ENCODE data around the gene NCSTN. TPM values are rescaled to one million over a fixed set of nuclear protein-coding genes. Genes with fewer than 3 reads are reported as not detected.

The NCSTN gene
- total RNA-seq, 1 donor from 2014 or later = 50.6 TPM

DNA sequence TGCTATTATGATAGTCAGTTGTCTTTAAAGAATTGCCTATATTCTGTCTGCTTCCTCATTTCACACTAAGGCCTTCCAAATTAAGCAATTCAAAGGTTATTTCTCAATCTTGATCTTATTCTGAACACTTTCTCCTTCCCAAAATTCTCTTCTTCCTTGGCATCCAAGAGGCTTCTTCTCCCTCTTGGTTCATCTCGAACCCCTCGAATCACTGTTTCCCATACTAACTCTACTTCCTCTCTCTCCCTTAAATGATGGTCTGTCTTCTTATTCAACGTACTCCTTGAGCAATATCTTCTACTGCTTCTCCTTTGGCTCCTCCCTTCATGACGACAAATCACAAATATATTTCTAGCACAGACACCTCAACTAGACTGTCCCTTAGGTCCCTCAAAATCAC, 4.6 kb upstream of the NCSTN start:
- H3K27me3 ChIP-seq = no peaks in the 10 kb centered on the region
- H3K36me3 ChIP-seq = peaks cover 0 to 59% of the 10 kb centered on the region in 2 donors
- no peaks in the 10 kb centered on the region for H3K9me3 ChIP-seq
- no peak for TF ChIP-seq POLR2A (IDR thresholded peaks at IDR 0.05)
- TF ChIP-seq POLR2AphosphoS5 (IDR thresholded peaks at IDR 0.05; ENCODE audit: insufficient read depth in 1 of 2, low read depth in 1 of 2) = no peak
- TF ChIP-seq, protein P1, sequence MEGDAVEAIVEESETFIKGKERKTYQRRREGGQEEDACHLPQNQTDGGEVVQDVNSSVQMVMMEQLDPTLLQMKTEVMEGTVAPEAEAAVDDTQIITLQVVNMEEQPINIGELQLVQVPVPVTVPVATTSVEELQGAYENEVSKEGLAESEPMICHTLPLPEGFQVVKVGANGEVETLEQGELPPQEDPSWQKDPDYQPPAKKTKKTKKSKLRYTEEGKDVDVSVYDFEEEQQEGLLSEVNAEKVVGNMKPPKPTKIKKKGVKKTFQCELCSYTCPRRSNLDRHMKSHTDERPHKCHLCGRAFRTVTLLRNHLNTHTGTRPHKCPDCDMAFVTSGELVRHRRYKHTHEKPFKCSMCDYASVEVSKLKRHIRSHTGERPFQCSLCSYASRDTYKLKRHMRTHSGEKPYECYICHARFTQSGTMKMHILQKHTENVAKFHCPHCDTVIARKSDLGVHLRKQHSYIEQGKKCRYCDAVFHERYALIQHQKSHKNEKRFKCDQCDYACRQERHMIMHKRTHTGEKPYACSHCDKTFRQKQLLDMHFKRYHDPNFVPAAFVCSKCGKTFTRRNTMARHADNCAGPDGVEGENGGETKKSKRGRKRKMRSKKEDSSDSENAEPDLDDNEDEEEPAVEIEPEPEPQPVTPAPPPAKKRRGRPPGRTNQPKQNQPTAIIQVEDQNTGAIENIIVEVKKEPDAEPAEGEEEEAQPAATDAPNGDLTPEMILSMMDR (IDR thresholded peaks at IDR 0.05) = no peak
- intact Hi-C loops (cut with DNase I) = no loop called here
- no peak overlapping the region for H3K4me3 ChIP-seq
- H3K4me1 ChIP-seq = peaks cover 32% of the 10 kb centered on the region
- DNase-seq (ENCODE audit: extremely low spot score in 2 of 2) = no peak
- H3K27ac ChIP-seq = no peak overlapping the region

DNA sequence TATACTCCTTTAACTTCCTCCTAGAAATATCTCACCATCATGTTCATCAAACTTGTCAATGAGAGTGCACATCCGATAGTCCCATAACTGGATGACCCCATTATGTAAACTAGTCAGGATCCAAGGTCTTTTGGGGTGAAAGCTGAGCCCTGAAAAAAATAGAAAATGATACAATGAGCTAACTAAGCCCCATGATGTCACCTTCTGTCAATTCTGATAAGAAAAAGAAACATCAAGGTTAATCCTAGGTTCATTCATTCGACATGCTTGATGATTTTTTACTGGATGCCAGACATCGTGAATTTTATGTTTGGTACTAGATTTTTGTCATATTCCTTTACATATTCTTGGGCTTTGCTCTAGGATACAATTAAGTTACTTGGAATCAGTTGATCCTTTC, 3.0 kb upstream of the NCSTN start:
- DNase-seq (ENCODE audit: extremely low spot score in 2 of 2) = no peak
- Histone ChIP-seq H3K4me1 (peaks cover 46% of the 10 kb centered on the region), H3K4me3 (no peak overlapping the region), H3K27me3 (no peaks in the 10 kb centered on the region), H3K27ac (no peak overlapping the region), H3K36me3 (peaks cover 0 to 47% of the 10 kb centered on the region in 2 donors), H3K9me3 (no peaks in the 10 kb centered on the region)
- intact Hi-C loops (cut with DNase I) = no loop called here
- TF ChIP-seq POLR2A (IDR thresholded peaks at IDR 0.05) (no peak), POLR2AphosphoS5 (IDR thresholded peaks at IDR 0.05; ENCODE audit: insufficient read depth in 1 of 2, low read depth in 1 of 2) (no peak)
- TF ChIP-seq, protein P1 (IDR thresholded peaks at IDR 0.05) = no peak

DNA sequence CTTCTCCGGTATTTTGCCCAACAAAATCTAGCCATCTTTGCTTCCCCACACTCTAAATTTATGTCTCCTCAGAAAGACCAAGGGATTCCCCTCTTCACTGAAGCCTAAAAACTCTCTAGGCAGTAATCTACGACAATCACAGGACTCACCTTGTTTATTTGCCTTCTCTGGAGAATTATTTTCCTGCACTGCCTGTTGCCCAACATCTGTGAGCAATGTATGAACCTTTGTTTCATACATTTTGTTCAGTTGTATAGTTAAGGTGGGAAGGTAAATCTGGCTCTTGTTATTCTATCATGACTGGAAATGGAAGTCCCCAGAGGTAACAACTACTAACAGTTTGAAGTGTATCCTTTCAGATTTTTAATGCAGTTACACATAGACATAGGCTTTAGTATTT, 2.3 kb upstream of the NCSTN start:
- DNase-seq (ENCODE audit: extremely low spot score in 2 of 2) = no peak
- H3K4me1 ChIP-seq = peaks cover 47% of the 10 kb centered on the region
- H3K4me3 ChIP-seq = no peak overlapping the region
- H3K27ac ChIP-seq = no peak overlapping the region
- H3K36me3 ChIP-seq = peaks cover 0 to 44% of the 10 kb centered on the region in 2 donors
- H3K27me3 ChIP-seq = no peaks in the 10 kb centered on the region
- no peaks in the 10 kb centered on the region for H3K9me3 ChIP-seq
- intact Hi-C loops (cut with DNase I) = no loop called here
- no peak for TF ChIP-seq POLR2A (IDR thresholded peaks at IDR 0.05)
- TF ChIP-seq, protein P1 (IDR thresholded peaks at IDR 0.05) = no peak
- TF ChIP-seq POLR2AphosphoS5 (IDR thresholded peaks at IDR 0.05; ENCODE audit: insufficient read depth in 1 of 2, low read depth in 1 of 2) = no peak

DNA sequence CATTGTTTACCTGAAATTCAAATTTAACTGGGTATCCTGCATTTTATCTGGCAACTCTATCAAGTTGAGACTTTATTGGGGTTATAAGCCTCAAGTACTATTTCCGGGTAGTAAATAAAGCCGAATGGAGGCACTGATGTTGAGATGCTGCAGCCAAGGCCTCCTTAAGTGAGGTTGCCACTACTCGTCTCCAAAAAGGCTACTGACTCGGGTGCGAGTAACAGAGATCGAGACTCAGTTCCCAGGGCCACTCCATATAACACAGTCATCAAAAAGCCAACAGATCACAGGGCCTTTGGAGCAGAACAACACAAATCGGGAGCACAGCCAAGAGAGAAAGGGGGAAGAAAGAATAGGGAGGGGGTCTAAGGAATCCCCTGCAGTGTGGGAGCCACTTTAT, 657 bp upstream of the NCSTN start:
- no peaks in the 10 kb centered on the region for H3K9me3 ChIP-seq
- peak overlapping the region; percentile 86 for H3K27ac ChIP-seq
- peaks cover 47% of the 10 kb centered on the region for H3K4me1 ChIP-seq
- DNase-seq (ENCODE audit: extremely low spot score in 2 of 2) = no peak
- H3K36me3 ChIP-seq = peaks cover 0 to 33% of the 10 kb centered on the region in 2 donors
- intact Hi-C loops (cut with DNase I) = no loop called here
- H3K27me3 ChIP-seq = no peaks in the 10 kb centered on the region
- peak overlapping the region; percentile 73 to 93 for H3K4me3 ChIP-seq
- TF ChIP-seq, protein P1 (IDR thresholded peaks at IDR 0.05) = no peak
- TF ChIP-seq POLR2A (IDR thresholded peaks at IDR 0.05) = no peak
- no peak for TF ChIP-seq POLR2AphosphoS5 (IDR thresholded peaks at IDR 0.05; ENCODE audit: insufficient read depth in 1 of 2, low read depth in 1 of 2)

DNA sequence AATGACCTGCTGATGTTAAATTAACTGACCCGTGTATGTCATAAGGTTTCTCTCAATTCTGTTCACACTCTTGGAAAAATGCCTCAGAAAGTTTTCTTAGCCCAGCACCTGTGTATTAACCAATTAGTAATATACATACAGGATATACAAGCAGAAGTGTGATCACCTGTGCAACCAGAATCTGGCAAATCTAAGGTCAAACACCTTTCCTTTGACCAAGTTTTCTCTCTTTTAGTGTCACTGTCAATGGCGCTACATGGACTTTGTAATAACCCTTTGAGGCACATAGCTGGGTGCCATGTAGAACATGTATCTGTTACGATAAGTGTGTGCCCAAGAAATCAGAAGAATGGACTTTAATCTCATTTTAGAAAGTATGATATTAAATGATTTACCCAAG, 1.1 kb downstream of the NCSTN start:
- no peak overlapping the region for H3K27ac ChIP-seq
- intact Hi-C loops (cut with DNase I) = no loop called here
- no peaks in the 10 kb centered on the region for H3K9me3 ChIP-seq
- TF ChIP-seq, protein P1 (IDR thresholded peaks at IDR 0.05) = no peak
- no peak for TF ChIP-seq POLR2A (IDR thresholded peaks at IDR 0.05)
- TF ChIP-seq POLR2AphosphoS5 (IDR thresholded peaks at IDR 0.05; ENCODE audit: insufficient read depth in 1 of 2, low read depth in 1 of 2) = no peak
- DNase-seq (ENCODE audit: extremely low spot score in 2 of 2) = no peak
- peaks cover 46% of the 10 kb centered on the region for H3K4me1 ChIP-seq
- peaks cover 0 to 27% of the 10 kb centered on the region in 2 donors for H3K36me3 ChIP-seq
- peak overlapping the region; percentile 73 to 93 for H3K4me3 ChIP-seq
- no peaks in the 10 kb centered on the region for H3K27me3 ChIP-seq
